HCT116 (cell line): ENCODE data around the gene TSC22D3.

Experiments
- ATF3 ChIP-seq: IDR thresholded peaks from 2 replicates; pipeline ENCODE4 v1.6.1; 2012
- EZH2phosphoT487 ChIP-seq: fragments of 200-600 bp; IDR thresholded peaks from 2 replicates; pipeline ENCODE4 v1.6.1; 2018; ENCODE audit warnings: antibody characterized with exemption, borderline replicate concordance
- REST ChIP-seq: IDR thresholded peaks from 2 replicates; pipeline ENCODE4 v1.6.1; 2012; ENCODE audit warnings: low read depth

GRCh38 chrX:107683124-107683895 lies 92.3 kb downstream of the TSC22D3 start:
- TF ChIP-seq REST, result no peak
- no peak for TF ChIP-seq EZH2phosphoT487
- TF ChIP-seq ATF3, result no peak
